ENCODE data around the gene THSD7B.

Gene THSD7B

GRCh38 chr2:136863468-136863867, 98.1 kb downstream of the THSD7B start:
- DNase-seq (ENCODE audit: low spot score): no peak
- TF ChIP-seq CTCF (IDR thresholded peaks at IDR 0.05; ENCODE audit: extremely low read depth, missing control alignments): no peak

- no peak for TF ChIP-seq CTCF (IDR thresholded peaks at IDR 0.05; ENCODE audit: extremely low read depth, missing control alignments)
- no peak for DNase-seq (ENCODE audit: low spot score)
These were observed 98.5 kb downstream of the THSD7B start for GRCh38 chr2:136863874-136864273.

GRCh38 chr2:136871424-136871823, 106.1 kb downstream of the THSD7B start:
- no peak for TF ChIP-seq CTCF (IDR thresholded peaks at IDR 0.05; ENCODE audit: extremely low read depth, missing control alignments)
- no peak for DNase-seq (ENCODE audit: low spot score)

GRCh38 chr2:136874258-136874657, 108.9 kb downstream of the THSD7B start:
- DNase-seq (ENCODE audit: low spot score): peak; percentile 3
- TF ChIP-seq CTCF (IDR thresholded peaks at IDR 0.05; ENCODE audit: extremely low read depth, missing control alignments): no peak

DNA sequence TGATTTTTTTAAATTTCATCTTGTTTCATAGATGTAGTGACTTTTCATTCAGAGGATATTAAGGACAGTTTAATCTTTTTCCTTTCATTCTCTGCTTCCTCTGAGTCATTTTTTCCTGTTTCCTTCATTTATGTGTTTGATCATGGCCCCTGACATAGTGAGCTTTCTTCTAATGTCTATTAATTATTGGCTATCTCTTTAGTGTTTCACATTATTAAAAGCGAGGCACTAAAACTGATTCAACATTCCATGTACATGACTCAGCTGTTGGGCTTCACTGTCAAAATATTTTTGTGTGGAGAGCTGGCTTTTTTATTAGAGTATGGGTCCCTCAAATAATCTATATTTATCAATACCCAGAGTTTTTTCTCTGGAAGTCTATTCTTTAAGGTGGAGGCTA, 125.8 kb downstream of the THSD7B start:
- DNase-seq (ENCODE audit: low spot score): no peak
- TF ChIP-seq CTCF (IDR thresholded peaks at IDR 0.05; ENCODE audit: extremely low read depth, missing control alignments): no peak

GRCh38 chr2:136894007-136894634, 128.8 kb downstream of the THSD7B start:
- no peak for TF ChIP-seq CTCF (IDR thresholded peaks at IDR 0.05; ENCODE audit: extremely low read depth, missing control alignments)

GRCh38 chr2:136901732-136902131, 136.4 kb downstream of the THSD7B start:
- no peak for TF ChIP-seq CTCF (IDR thresholded peaks at IDR 0.05; ENCODE audit: extremely low read depth, missing control alignments)
- DNase-seq (ENCODE audit: low spot score): no peak

More at GRCh38 chr2:136894007-136894634, 128.8 kb downstream of the THSD7B start:
- no peak for DNase-seq (ENCODE audit: low spot score)

Data from GM20000 (cell line).